8988T (cell line): ENCODE results near the gene WDR74.
"Not testable (repeated sequence)": the region's sequence is repeated elsewhere in the genome, so short reads cannot be mapped to it uniquely, and the experiment has no call there.

Source experiments
- DNase-seq: peaks from one replicate; pipeline ENCODE4 v3.0.0; 2011

The WDR74 gene

GRCh38 chr11:62839050-62839945, at the start of gene WDR74:
TSS of gene WDR74 (minus strand) at chr11:62839590. CDS start at chr11:62839570, 20 bp downstream.
- DNase-seq = peak; percentile 73

- no peak for DNase-seq
Measured at GRCh38 chr11:62889126-62889483, 49.7 kb upstream of the WDR74 start.

GRCh38 chr11:62888406-62888805, 49.0 kb upstream of the WDR74 start:
- no peak for DNase-seq

- no peak for DNase-seq
Measured at GRCh38 chr11:62885137-62885750, 45.9 kb upstream of the WDR74 start.

- DNase-seq = no peak
Measured at GRCh38 chr11:62883673-62884072, 44.3 kb upstream of the WDR74 start.

GRCh38 chr11:62882788-62883501, 43.6 kb upstream of the WDR74 start:
- no peak for DNase-seq

GRCh38 chr11:62882431-62882749, 43.0 kb upstream of the WDR74 start:
- DNase-seq = no peak

- peak; percentile 81 for DNase-seq
Measured at GRCh38 chr11:62881579-62882430, 42.4 kb upstream of the WDR74 start.

- DNase-seq = peak; percentile 79
Measured at GRCh38 chr11:62880803-62881578, 41.6 kb upstream of the WDR74 start, which contains the start of gene SLC3A2. TSS of gene SLC3A2 (plus strand) at chr11:62880896. CDS start at chr11:62881024, 128 bp downstream.

- DNase-seq = no peak
Measured at GRCh38 chr11:62880231-62880802, 40.9 kb upstream of the WDR74 start.

GRCh38 chr11:62879235-62879978, 40.0 kb upstream of the WDR74 start:
- DNase-seq = no peak

GRCh38 chr11:62876712-62877111, 37.3 kb upstream of the WDR74 start:
- DNase-seq = no peak

GRCh38 chr11:62875698-62876478, 36.5 kb upstream of the WDR74 start:
- DNase-seq = no peak

- DNase-seq = no peak
Measured at GRCh38 chr11:62874851-62875250, 35.5 kb upstream of the WDR74 start.

GRCh38 chr11:62865635-62866034, 26.2 kb upstream of the WDR74 start:
- DNase-seq = no peak

- no peak for DNase-seq
Measured at GRCh38 chr11:62863687-62864335, 24.4 kb upstream of the WDR74 start.

- DNase-seq = not testable (repeated sequence)
Measured at GRCh38 chr11:62861564-62862192, 22.3 kb upstream of the WDR74 start.

GRCh38 chr11:62860835-62861563, 21.6 kb upstream of the WDR74 start:
- no peak for DNase-seq
